ENCODE data around the gene POLR2E. TPM values are rescaled to one million over a fixed set of nuclear protein-coding genes. Genes with fewer than 3 reads are reported as not detected.

The POLR2E gene
- total RNA-seq, 2 experiments from 2014 or later: 271 to 282 TPM

DNA sequence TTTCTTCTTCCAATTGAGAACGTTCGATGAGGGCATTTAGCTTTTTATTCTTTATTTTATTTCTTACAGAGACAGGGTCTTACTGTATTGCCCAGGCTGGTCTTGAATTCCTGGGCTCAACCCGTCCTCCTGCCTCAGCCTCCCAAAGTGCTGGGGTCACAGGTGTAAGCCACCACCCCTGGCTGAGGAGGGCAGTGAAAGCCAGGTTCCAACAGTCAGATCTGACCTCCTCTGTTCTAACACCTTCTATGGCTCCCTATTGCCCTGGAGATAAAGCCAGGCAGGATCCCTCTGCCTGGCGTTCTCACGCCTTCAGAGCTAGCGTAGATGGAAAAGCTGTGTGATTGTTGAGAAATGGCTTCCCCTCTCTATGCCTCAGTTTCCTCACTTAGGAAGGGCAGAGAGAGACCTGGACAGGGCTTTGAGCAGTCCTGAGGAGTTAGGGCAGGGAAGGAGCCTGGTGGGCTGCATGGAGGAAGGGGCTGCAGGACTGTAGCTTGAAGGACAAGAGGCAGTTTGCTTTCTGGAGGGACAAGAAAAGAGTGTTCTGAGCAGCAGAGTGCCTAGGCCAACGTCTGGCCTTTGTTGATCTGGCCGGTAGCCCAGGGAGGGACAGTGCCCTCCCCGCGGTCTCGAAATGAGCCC, 22.7 kb downstream of the POLR2E start:
- Mint-ChIP-seq H3K27ac (peak overlapping the region; percentile 84), H3K4me1 (ENCODE audit: low read depth) (peaks cover 53% of the 10 kb centered on the region), H3K36me3 (ENCODE audit: low read depth) (peaks cover 63% of the 10 kb centered on the region), H3K9me3 (no peaks in the 10 kb centered on the region), H3K27me3 (no peaks in the 10 kb centered on the region), H3K4me3 (peak overlapping the region; percentile 71)
- POLR2A ChIA-PET: interaction anchor here (0.8 to 12.2 kb wide), 9 partner anchors 8 to 47 kb away, joined by 3 to 148 read pairs (median 4); partner anchors contain the start of gene CNN2
- intact Hi-C loops (cut with micrococcal nuclease): no loop called here
- ATAC-seq: no peak
- no peak for DNase-seq
- CTCF ChIA-PET: interaction anchor here (1.0 to 1.6 kb wide), 2 partner anchors 172 to 194 kb away, joined by 3 read pairs; no protein-coding TSS in a partner anchor
- TF ChIP-seq, protein P1, sequence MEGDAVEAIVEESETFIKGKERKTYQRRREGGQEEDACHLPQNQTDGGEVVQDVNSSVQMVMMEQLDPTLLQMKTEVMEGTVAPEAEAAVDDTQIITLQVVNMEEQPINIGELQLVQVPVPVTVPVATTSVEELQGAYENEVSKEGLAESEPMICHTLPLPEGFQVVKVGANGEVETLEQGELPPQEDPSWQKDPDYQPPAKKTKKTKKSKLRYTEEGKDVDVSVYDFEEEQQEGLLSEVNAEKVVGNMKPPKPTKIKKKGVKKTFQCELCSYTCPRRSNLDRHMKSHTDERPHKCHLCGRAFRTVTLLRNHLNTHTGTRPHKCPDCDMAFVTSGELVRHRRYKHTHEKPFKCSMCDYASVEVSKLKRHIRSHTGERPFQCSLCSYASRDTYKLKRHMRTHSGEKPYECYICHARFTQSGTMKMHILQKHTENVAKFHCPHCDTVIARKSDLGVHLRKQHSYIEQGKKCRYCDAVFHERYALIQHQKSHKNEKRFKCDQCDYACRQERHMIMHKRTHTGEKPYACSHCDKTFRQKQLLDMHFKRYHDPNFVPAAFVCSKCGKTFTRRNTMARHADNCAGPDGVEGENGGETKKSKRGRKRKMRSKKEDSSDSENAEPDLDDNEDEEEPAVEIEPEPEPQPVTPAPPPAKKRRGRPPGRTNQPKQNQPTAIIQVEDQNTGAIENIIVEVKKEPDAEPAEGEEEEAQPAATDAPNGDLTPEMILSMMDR (IDR thresholded peaks at IDR 0.05): no peak

DNA sequence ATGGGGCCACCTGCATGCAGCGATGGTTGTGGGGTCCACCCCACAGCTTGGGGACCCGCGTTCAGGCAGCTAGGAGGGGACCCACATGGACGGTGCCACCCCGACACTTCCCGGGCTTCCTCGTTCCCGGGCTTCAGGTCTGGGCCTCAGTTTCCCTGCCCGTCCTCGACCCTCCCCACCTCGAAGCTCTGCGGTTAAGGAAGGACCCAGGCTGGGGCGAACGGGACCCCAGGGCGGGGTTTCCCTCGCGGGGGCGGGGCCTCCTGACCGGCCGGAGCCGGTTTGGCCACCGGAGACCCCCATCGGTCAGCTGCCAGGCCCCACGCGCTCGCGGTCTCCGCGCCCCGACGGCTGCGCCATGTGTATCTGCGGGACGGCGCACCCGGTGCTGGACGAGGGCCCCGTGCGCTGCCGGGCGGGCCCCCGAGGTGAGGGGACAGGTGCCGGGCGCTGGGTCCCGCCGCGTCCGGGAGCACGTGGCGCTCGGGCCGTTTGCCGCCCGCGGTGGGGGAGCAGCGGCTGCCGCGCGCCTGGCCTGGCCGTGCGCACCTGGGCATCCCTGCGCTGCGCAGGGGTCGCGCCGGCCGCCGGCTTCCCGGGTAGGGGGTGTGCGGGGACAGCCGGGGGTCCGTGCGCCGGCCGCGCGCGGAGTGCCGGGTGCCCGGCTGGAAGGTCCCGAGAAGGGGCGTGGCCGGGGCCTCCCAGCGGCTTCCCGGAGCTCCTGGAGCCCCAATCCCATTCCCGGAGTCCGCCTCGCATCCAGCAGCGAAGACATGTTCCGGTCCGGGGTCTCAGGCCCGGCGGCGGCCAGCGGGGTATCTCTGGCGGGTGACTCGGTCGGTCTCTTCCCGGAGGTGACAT, 24.0 kb downstream of the POLR2E start:
- H3K27ac Mint-ChIP-seq: peak overlapping the region; percentile 84
- no peak for DNase-seq
- POLR2A ChIA-PET: interaction anchor here (0.8 to 12.2 kb wide), 7 partner anchors 10 to 60 kb away, joined by 3 to 148 read pairs (median 6); partner anchors contain the start of gene CNN2
- H3K4me1 Mint-ChIP-seq (ENCODE audit: low read depth): peaks cover 49% of the 10 kb centered on the region
- no peaks in the 10 kb centered on the region for H3K9me3 Mint-ChIP-seq
- TF ChIP-seq, protein P1 (IDR thresholded peaks at IDR 0.05): no peak
- no peak for ATAC-seq
- H3K27me3 Mint-ChIP-seq: no peaks in the 10 kb centered on the region
- intact Hi-C loops (cut with micrococcal nuclease): no loop called here
- CTCF ChIA-PET: interaction anchor here (1.6 kb wide), 1 partner anchor 41 kb away, joined by 4 read pairs; no protein-coding TSS in a partner anchor
- peaks cover 56% of the 10 kb centered on the region for H3K36me3 Mint-ChIP-seq (ENCODE audit: low read depth)
- H3K4me3 Mint-ChIP-seq: peak overlapping the region; percentile 71

DNA sequence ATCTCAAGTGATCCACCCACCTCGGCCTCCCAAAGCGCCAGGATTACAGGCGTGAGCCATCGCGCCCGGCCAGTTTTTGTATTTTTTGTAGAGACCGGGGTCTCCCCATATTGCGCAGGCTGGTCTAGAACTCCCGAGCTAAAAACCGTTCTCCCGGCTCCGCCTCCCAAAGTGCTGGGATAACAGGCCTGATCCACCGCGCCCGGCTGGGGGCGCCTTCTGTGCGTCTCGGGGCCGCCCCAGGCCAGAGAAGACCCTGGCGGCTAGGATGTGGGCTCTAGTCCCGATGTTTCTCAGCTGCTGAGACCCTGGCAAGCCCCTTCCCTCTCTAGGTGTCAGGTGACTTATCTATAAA, 24.6 kb downstream of the POLR2E start:
- H3K27ac Mint-ChIP-seq: peak overlapping the region; percentile 76
- H3K9me3 Mint-ChIP-seq: no peaks in the 10 kb centered on the region
- TF ChIP-seq, protein P1 (IDR thresholded peaks at IDR 0.05): no peak
- H3K4me1 Mint-ChIP-seq (ENCODE audit: low read depth): peaks cover 49% of the 10 kb centered on the region
- DNase-seq (no peak), ATAC-seq (no peak)
- peaks cover 50% of the 10 kb centered on the region for H3K36me3 Mint-ChIP-seq (ENCODE audit: low read depth)
- H3K27me3 Mint-ChIP-seq: no peaks in the 10 kb centered on the region
- POLR2A ChIA-PET: interaction anchor here (0.8 to 12.2 kb wide), 5 partner anchors 10 to 36 kb away, joined by 3 to 148 read pairs (median 6); no protein-coding TSS in a partner anchor
- intact Hi-C loops (cut with micrococcal nuclease): no loop called here
- CTCF ChIA-PET: interaction anchor here (1.6 kb wide), 1 partner anchor 41 kb away, joined by 4 read pairs; no protein-coding TSS in a partner anchor
- H3K4me3 Mint-ChIP-seq: no peak overlapping the region

DNA sequence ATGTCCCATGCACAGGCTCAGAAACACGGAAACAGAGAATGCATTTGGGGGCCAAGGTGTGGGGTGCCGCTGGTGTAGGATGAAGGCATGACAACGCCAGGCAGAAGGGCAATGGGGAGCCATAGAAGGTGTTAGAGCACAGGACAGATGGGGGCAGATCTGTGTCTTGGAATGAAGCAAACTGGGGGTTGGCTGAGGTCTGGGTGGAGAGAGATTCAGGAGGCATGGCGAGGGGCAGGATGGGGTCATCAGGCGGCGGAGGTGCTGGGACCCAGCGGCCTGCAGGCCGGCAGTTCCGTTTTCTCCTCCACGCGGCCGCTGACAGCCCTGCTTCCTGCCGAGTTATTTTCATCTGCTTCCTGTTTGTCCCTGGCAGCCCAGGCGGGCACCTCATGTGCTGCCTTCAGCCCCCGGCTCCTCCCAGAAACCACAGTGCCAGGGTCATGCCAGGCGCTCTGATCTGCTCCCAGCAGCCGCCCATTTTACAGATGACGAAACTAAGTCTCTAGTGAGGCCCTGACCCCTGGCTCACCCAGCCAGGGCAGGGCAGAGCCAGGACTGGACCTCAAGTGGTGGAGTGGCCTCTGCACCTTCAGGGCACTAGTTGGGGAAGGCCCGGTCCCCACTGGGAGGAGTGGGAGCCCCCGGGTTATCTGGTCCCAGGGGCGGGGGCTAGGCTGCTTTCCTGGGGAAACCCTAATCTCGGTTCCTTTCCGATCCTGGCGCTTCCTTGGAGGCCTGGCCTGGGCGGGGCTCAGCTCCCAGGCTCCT, 26.0 kb downstream of the POLR2E start:
- Mint-ChIP-seq H3K4me3 (peak overlapping the region; percentile 84), H3K27me3 (no peaks in the 10 kb centered on the region), H3K9me3 (no peaks in the 10 kb centered on the region), H3K36me3 (ENCODE audit: low read depth) (peaks cover 45% of the 10 kb centered on the region), H3K27ac (peak overlapping the region; percentile 87), H3K4me1 (ENCODE audit: low read depth) (peaks cover 54% of the 10 kb centered on the region)
- intact Hi-C loops (cut with micrococcal nuclease): no loop called here
- ATAC-seq (peak; percentile 12), DNase-seq (peak; percentile 77)
- POLR2A ChIA-PET: interaction anchor here (1.2 to 12.2 kb wide), 6 partner anchors 7 to 47 kb away, joined by 6 to 148 read pairs (median 22); partner anchors contain the start of genes GPX4 and RNU6-2
- CTCF ChIA-PET: interaction anchor here (2.2 kb wide), 1 partner anchor 175 kb away, joined by 6 read pairs; no protein-coding TSS in a partner anchor
- TF ChIP-seq, protein P1 (IDR thresholded peaks at IDR 0.05): no peak

Measured in activated CD8-positive, alpha-beta T cell treated with anti-CD3 and anti-CD28 coated beads for 36 hours (primary cell).